ENCODE data around the gene TMEM72.

- peak in 1 of 2 donors; percentile 42 for TF ChIP-seq POLR2AphosphoS5 (IDR thresholded peaks at IDR 0.05)
- peak; percentile 89 to 98 (median 96) for TF ChIP-seq CTCF (IDR thresholded peaks at IDR 0.05)
Measured at GRCh38 chr10:44932517-44933450, 21.6 kb downstream of the TMEM72 start.

Data from upper lobe of left lung (tissue), 4 donors.